ENCODE results near the gene FXN. TPM values are rescaled to one million over a fixed set of nuclear protein-coding genes. Genes with fewer than 3 reads are reported as not detected.

FXN gene
- total RNA-seq, 1 experiment from 2014 or later: 11.0 TPM

DNA sequence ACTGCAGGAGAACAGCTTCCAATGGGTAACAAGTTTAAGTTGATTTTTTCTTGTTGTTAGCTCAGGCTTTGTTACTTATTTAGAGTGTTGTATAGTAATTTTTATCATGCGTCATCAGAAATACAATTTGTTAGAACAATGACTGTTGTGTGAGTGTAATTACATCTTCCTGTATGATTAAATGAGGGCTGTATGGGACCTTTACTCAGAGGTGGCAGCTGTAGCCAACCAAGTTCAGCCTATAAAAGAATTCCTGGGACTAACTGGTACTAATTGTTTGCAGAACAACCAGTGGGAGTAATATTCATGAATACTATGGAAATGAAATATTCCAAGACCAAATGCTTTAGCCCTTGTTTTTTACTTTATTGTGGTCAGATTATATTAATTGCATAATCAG is 107.7 kb downstream of the FXN start:
- Histone ChIP-seq H3K27ac (ENCODE audit: low read length) (0 out of 2 replicates have a peak overlapping the region, but pooled peaks have one; percentile 14), H3F3A (ENCODE audit: low read length, unreplicated experiment) (no peaks in the 10 kb centered on the region), H3K9me3 (ENCODE audit: low read length) (no peaks in the 10 kb centered on the region), H2AFZ (ENCODE audit: low read length) (no peak overlapping the region), H3K79me2 (ENCODE audit: low read length) (peaks cover 69% of the 10 kb centered on the region), H3K27me3 (ENCODE audit: low read length) (no peaks in the 10 kb centered on the region), H3K9ac (ENCODE audit: low read length) (no peak overlapping the region), H3K4me2 (ENCODE audit: low read length) (peak overlapping the region; percentile 35), H3K4me3 (ENCODE audit: low read length) (no peak overlapping the region), H3K36me3 (ENCODE audit: low read depth, low read length) (no peaks in the 10 kb centered on the region; the same call in 1 of the 2 replicates), H3K9me2 (replicated peaks; ENCODE audit: low read length) (no peaks in the 10 kb centered on the region), H4K20me1 (ENCODE audit: low read length) (no peaks in the 10 kb centered on the region; the same call in 1 of the 2 replicates), H3K4me1 (ENCODE audit: insufficient read depth, low read length) (peaks cover 18% of the 10 kb centered on the region)
- ChIA-PET CTCF (no interaction called here), POLR2A (ENCODE audit: unreplicated experiment) (interaction anchor here (0.6 kb wide), 1 partner anchor 80 kb away, joined by 7 read pairs; no protein-coding TSS in a partner anchor)
- peak; percentile 16 for DNase-seq
- intact Hi-C loops (cut with micrococcal nuclease): no loop called here
- BruUV-seq (replicated peaks): no TSS peak
- TF ChIP-seq EZH2 (IDR thresholded peaks at IDR 0.05; ENCODE audit: low read length, unreplicated experiment): no peak
- no peak for TF ChIP-seq EZH2phosphoT487 (IDR thresholded peaks at IDR 0.05; ENCODE audit: borderline replicate concordance, low read length)
- TF ChIP-seq, protein P1, sequence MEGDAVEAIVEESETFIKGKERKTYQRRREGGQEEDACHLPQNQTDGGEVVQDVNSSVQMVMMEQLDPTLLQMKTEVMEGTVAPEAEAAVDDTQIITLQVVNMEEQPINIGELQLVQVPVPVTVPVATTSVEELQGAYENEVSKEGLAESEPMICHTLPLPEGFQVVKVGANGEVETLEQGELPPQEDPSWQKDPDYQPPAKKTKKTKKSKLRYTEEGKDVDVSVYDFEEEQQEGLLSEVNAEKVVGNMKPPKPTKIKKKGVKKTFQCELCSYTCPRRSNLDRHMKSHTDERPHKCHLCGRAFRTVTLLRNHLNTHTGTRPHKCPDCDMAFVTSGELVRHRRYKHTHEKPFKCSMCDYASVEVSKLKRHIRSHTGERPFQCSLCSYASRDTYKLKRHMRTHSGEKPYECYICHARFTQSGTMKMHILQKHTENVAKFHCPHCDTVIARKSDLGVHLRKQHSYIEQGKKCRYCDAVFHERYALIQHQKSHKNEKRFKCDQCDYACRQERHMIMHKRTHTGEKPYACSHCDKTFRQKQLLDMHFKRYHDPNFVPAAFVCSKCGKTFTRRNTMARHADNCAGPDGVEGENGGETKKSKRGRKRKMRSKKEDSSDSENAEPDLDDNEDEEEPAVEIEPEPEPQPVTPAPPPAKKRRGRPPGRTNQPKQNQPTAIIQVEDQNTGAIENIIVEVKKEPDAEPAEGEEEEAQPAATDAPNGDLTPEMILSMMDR (conservative IDR thresholded peaks at IDR 0.05; ENCODE audit: low read depth, low read length): no peak
- ATAC-seq: peak; percentile 62

- Histone ChIP-seq H2AFZ (ENCODE audit: low read length) (no peak overlapping the region), H3K27me3 (ENCODE audit: low read length) (no peaks in the 10 kb centered on the region), H3K9me2 (replicated peaks; ENCODE audit: low read length) (no peaks in the 10 kb centered on the region), H3K9ac (ENCODE audit: low read length) (no peak overlapping the region), H3K4me3 (ENCODE audit: low read length) (no peak overlapping the region), H3K4me2 (ENCODE audit: low read length) (no peak overlapping the region), H3F3A (ENCODE audit: low read length, unreplicated experiment) (no peaks in the 10 kb centered on the region), H3K27ac (ENCODE audit: low read length) (no peak overlapping the region), H3K79me2 (ENCODE audit: low read length) (peaks cover 57% of the 10 kb centered on the region), H4K20me1 (ENCODE audit: low read length) (no peaks in the 10 kb centered on the region; the same call in 1 of the 2 replicates), H3K36me3 (ENCODE audit: low read depth, low read length) (no peaks in the 10 kb centered on the region; the same call in 1 of the 2 replicates), H3K4me1 (ENCODE audit: insufficient read depth, low read length) (peaks cover 18% of the 10 kb centered on the region), H3K9me3 (ENCODE audit: low read length) (no peaks in the 10 kb centered on the region)
- TF ChIP-seq EZH2 (IDR thresholded peaks at IDR 0.05; ENCODE audit: low read length, unreplicated experiment): no peak
- TF ChIP-seq, protein P1 (conservative IDR thresholded peaks at IDR 0.05; ENCODE audit: low read depth, low read length): no peak
- no peak for TF ChIP-seq EZH2phosphoT487 (IDR thresholded peaks at IDR 0.05; ENCODE audit: borderline replicate concordance, low read length)
- POLR2A ChIA-PET (ENCODE audit: unreplicated experiment): no interaction called here
- intact Hi-C loops (cut with micrococcal nuclease): no loop called here
- ATAC-seq (no peak), DNase-seq (no peak)
- no TSS peak for BruUV-seq (replicated peaks)
- CTCF ChIA-PET: no interaction called here
Measured at GRCh38 chr9:69145144-69145715, 109.7 kb downstream of the FXN start.

DNA sequence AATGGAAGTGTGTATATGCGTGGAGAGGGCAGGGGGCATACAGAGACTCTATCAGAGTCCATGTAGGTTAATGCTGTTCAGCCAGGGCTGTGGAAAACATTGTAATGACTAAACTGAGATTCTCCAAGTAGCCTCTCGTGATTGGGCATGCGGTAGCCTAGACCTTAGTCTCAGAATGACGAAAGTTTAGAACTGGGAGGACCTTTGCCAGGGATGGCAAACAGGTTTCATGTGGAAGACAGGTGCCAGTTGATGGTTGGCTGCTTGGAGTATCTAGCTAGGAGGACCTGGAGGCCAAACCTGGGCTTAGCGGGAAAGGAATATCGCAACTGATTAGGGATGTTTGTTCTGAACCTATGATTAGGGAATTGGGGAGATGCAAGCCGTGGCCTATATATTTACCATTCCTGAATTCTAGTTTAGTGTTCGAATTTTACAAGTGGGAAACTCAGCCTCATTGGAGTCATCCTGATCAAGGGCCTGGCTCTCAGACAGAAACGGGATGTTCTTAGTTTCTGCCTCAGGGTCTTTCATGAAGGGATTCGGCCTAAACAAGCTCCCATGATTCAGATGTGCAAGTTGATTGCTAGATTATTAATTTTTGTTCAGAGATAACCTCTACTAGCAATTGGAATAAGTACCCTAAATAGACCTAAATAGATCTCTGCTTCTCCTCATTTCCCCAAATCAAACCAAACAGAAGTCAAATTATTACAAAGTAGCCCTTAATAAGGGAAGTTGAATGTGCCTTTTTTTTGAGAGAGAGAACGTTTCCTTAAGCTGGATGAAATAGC is 111.7 kb downstream of the FXN start:
- H4K20me1 ChIP-seq (ENCODE audit: low read length): no peaks in the 10 kb centered on the region
- H3F3A ChIP-seq (ENCODE audit: low read length, unreplicated experiment): no peaks in the 10 kb centered on the region
- H3K36me3 ChIP-seq (ENCODE audit: low read depth, low read length): peaks cover 5% of the 10 kb centered on the region
- no peaks in the 10 kb centered on the region for H3K9me3 ChIP-seq (ENCODE audit: low read length)
- no peaks in the 10 kb centered on the region for H3K9me2 ChIP-seq (replicated peaks; ENCODE audit: low read length)
- H3K4me2 ChIP-seq (ENCODE audit: low read length): no peak overlapping the region
- POLR2A ChIA-PET (ENCODE audit: unreplicated experiment): no interaction called here
- intact Hi-C loops (cut with micrococcal nuclease): no loop called here
- no peak for ATAC-seq
- TF ChIP-seq EZH2 (IDR thresholded peaks at IDR 0.05; ENCODE audit: low read length, unreplicated experiment) (no peak), EZH2phosphoT487 (IDR thresholded peaks at IDR 0.05; ENCODE audit: borderline replicate concordance, low read length) (no peak)
- TF ChIP-seq, protein P1 (conservative IDR thresholded peaks at IDR 0.05; ENCODE audit: low read depth, low read length): no peak
- no peak overlapping the region for H3K27ac ChIP-seq (ENCODE audit: low read length)
- BruUV-seq (replicated peaks): no TSS peak
- peaks cover 14% of the 10 kb centered on the region for H3K4me1 ChIP-seq (ENCODE audit: insufficient read depth, low read length)
- no peak overlapping the region for H3K9ac ChIP-seq (ENCODE audit: low read length)
- H2AFZ ChIP-seq (ENCODE audit: low read length): no peak overlapping the region
- CTCF ChIA-PET: no interaction called here
- no peak for DNase-seq
- no peak overlapping the region for H3K4me3 ChIP-seq (ENCODE audit: low read length)
- H3K27me3 ChIP-seq (ENCODE audit: low read length): no peaks in the 10 kb centered on the region
- peaks cover 48% of the 10 kb centered on the region for H3K79me2 ChIP-seq (ENCODE audit: low read length)
